GM21447 (cell line): ENCODE measurements around the gene ARL5C.
"Not testable (repeated sequence)": the region's sequence is repeated elsewhere in the genome, so short reads cannot be mapped to it uniquely, and the experiment has no call there.

Experiments
- ATAC-seq: cut with Tn5 transposase; IDR thresholded peaks from one replicate; pipeline ENCODE4 v1.9.1; 2021; ENCODE audit not compliant: unreplicated experiment

ARL5C gene

DNA sequence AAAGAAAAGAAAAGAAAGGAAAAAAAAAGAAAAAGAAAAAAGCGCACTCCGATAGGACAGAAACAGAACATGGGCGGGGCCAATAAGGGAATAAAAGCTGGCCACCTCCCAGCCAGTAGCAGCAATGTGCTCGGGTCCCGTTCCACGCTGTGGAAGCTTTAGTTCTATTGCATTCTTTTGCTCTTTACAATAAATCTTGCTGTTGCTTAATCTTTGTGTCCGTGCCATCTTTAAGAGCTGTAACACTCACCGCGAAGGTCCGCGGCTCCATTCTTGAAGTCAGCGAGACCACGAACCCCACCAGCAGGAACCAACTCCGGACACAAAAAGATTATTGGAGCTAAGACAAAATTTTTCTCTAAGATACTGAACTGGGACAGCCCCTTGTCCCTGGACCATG, 3.1 kb upstream of the ARL5C start:
- no peak for ATAC-seq

DNA sequence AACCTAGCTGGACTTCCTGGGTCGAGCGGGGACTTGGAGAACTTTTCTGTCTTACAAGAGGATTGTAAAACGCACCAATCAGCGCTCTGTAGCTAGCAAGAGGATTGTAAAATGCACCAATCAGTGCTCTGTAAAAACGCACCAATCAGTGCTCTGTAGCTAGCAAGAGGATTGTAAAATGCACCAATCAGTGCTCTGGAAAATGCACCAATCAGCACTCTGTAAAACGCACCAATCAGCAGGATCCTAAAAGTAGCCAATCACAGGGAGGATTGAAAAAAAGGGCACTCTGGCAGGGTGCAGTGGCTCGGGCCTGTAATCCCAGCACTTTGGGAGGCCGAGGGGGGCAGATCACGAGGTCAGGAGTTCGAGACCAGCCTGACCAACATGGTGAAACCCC, 2.5 kb upstream of the ARL5C start:
- not testable (repeated sequence) for ATAC-seq

DNA sequence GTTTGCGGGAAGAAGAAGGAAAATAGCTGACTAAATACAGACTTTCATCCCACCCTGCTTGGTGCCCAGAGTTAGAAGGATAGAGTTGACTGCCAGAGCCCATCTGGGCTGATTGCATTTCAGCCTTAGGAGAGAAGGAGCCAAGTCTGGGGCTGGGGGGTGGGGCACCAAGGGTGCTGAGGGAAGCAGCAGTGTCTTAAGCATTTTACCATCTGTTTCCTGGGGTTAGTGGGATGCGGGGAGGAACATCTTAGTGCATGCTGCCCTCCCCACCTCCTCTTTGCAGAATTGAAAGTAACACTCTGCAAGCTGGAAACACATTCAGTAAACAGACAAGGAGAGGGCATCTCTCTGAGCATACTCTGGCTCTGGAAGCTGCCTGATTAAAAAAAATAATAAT, 1.5 kb upstream of the ARL5C start:
- ATAC-seq: no peak

DNA sequence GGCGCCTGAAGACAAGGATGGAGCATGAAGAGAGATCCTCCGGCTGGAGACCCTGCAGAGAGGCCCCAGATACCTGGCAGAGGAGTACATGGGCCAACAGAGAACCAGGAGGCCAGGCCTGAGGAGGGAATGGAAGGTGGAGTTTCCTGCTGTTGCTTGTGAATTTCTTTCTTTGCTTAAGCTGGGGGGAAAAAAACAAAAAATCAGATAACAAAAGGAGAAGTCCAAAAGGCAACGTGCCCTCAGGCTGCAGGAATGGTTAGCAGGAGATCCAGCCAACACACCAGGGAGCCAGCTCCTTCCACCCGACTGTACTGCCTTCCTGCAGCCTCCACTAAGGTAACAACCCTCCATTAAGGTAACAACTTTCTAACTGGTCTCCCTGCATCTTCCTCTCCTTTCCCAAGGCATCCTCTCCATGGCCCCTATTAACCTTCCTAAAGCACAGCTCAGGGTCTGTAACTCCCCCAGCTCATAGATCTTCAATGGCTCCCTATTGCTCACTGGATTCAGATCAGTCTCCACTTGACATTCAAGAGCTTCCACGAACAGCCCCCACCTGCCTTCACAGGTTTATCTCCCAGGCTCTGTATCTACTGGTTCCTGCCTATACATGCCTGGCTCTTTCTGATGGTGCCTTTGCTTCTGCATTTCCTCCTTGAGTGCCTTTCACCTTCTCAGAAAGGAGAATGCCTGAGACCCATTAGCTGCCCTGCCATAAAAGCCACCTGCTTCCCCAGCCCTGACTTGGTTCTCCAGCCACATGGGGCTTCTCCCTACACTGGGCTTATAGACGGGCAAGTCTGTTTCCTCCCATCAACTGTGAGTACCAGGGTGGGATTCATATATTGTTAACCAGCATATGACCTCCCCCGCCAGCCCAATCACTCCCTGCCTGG, 725 bp upstream of the ARL5C start:
- ATAC-seq: no peak

DNA sequence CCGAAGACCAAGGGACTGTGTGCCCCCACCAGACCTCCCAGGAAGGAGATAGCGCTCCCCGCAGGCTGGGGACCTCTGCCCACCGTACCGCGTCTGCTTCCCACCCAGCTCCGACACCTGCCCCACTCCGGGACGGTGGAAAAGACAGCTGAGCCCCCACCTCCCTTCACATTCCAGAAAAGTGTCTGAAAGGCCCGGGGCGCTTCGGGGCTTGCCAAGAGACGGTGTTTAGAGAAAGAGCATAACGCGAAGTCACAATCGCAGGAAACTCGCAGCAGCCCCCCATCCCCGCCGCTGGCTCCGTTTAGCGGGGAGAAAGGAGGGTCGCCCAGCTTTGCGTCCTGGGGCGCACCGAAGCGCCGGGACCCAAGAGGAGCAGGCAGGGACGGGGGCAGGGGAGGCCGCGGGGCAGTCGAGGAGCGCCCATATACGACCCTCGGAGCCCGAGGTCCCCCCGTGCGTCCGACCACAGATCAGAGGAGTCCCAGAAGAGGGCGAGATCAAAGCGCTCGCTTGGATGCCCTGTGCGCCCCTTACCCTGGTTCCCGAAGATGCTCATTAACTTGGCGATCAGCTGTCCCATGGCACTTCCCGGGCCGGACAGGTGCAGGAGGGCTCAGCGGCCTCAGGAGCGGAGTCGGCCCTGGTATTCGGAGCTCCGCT, 652 bp downstream of the ARL5C start:
- no peak for ATAC-seq

DNA sequence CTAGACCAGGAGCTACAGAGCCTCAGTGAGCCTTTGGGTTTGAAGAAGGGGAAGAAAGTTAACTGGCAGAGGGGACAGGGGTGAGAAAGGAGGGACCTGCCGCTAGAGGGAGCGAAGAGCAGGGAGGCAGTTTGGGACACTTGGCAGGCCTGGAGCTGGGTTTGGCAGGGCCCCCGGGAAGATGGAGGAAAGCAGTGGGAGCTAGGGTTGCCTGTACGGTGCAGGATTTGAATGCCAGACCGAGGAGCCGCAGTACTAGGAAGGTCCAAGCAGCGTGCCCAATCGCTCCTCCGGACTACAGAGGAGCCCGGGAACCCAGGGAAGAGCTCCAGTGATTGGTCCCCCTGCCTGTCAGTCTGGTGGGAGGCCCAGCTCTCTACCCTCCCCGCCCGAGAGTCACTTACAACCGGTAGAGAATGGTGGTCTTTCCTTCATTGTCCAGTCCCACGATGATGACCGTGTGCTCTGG, 1.3 kb downstream of the ARL5C start:
- ATAC-seq: peak; percentile 75

DNA sequence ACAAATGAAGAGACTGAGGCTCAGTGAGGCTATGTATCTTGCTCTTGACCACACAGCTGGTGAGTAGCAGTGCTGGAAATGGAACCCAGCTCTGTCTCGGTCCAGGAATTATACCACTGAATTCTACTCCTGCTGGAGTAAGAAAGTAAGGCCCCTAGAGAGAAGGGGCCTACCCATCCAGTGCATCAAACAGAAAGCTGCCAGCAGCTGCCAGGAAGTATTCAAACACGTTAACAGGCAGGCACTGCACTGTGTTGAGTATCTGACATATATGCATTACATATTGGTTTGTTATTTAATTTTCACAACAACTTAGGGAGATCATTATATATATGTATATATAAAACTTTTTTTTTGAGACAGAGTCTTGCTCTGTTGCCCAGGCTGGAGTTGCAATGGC, 4.0 kb downstream of the ARL5C start:
- ATAC-seq: no peak

DNA sequence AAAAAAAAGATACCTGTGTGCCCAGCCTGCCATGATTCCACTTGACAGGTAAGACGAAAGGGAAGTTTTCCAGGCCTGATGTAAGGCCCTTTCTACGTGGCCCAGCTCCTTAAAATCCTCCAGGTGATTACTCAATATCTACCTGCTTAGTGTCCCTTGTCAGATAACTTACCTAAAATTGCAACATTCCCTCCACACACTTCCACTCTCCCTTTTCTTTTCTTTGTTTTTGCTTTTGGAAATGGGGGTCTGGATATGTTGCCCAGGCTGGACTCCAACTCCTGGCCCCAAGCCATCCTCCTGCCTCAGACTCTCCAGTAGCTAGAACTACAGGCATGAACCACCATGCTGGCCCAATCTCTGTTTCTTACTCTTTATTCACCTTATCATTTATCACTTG, 7.3 kb downstream of the ARL5C start:
- ATAC-seq: no peak

DNA sequence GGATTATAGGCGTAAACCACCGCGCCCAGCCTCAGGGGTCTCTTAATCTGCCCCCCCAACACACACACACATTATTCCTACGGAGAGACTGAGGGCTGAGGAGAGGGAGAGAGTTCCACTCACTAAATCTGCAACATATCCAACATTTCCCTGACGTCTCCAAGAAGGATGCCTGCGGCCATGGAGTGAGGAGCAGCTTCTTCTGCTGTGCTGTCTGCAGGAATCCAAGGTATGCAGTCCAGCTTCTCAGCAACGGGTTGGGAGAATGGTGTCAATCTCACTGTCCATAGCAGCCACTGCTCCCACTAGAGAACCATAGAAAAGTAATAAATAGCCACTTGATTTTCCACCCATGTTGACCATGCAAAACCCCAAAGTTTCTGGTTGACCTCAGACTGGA, 9.5 kb downstream of the ARL5C start:
- no peak for ATAC-seq

DNA sequence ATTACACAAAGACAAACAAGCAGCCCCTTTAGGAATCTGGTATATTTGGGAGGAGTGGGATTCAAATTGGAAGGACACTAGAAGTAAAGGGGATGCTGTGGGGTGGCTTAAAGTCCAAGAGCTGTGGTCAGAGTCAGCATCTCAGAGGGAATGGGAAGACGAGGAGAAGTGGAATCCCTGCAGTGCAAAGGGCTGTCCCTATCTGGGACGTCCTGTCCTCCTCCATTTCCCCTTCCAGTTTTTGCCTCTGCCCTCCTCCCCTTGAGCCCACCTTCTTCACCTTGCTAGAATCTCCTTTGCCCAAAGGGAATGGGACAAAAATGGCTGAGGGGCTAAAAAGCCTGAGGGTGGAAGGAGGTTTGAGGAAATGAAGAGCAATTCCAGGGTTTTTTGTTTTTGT, 10.3 kb downstream of the ARL5C start:
- ATAC-seq: no peak

DNA sequence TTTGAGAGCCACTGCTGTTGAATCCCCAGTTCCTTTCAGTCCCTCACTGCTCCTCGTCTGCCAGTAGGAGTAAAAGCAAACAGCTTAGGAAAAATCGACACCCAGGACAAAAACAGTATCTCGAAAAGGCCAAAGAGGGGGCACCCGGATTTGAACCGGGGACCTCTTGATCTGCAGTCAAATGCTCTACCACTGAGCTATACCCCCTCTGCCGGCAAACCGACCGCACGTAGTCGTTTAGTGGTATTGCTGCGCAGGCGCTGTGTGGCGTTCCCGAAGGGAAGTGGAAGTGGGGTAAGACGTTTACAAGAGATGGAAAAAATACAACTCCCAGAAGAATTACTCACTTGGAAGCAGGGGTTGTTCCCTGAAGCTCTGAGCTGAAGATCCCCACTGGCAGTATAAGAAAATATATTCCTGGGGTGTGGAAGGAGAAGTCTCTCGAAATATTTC, 12.3 kb downstream of the ARL5C start:
- peak; percentile 48 for ATAC-seq

DNA sequence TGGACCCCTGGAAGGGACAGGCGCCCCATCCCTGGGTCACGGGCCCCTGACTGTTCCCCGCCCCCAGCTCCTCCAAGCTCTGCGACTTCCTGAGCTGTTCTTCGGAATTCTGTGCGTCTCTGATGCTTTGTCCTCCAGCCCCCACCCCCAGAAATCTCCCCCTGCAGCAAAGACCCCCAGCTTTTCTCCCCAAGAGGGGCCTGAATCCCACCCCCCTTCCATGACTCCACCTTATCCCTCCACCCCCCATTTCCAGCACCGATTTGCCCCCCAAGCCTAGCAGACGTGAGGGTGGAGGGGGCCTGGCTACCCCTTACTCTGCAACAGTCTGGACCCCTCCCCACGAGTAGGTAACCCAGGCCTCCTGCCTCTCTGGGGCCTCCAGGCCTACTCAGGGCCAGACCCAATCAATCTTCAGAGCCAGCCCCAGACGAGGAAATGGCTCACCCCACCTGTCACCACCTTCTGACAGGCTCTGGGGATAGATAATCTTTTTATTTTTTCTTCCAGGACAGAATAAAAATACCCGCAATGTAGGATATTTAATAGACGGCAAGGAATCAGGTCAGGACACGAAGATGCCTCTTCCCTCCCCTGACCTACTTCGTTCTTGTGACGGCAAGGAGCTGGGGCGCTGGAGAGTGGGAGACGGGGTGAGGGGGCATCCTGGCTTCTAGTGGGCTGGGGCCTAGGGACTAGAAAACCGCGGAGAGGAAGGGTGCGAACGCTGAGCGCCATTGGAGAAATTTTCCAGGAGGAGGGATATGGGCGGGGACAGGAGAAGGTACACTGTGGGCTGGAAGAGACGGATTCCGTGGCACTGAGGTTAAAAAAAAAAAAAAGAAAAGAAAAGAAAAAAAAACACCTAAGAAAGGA, 13.8 kb downstream of the ARL5C start:
- no peak for ATAC-seq

DNA sequence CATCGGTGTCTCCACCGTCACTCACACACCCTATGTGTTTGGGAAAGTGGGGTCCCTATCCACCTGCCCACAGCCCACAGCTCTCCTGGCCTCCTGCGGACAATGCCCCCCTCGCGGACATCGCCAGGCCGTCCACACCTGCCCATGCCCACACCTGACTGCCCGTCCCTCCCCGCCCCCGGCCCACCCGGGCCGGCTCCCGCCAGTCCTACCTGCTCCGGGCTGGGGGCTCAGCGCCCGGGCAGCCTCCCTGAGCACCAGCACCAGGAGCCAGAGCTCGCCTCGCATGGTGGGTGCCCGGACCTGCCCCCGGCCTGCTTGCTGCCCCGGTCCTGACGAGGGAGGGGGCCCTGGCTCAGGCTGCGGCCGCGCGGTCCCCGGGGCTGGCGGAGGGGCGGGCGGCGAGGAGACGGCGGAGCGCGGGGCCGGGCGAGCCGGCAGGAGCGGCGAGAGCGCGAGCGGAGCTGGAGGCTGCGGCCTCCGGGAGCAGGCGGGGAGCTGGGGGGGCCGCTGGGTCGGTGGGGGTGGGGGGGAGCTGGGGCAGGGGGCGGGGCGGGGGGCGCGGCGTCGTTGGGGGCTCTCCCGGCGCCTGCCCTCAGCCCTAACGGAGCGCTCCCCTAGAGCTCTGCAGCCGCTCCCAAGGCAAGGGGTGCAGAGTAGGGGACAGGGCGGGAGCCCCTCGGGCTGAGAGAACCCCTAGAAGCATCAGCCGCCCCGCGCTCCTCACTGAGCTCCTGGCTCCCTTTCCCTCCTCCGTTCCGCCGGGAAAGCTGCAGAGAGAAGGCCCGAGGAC, 14.6 kb downstream of the ARL5C start, which contains the start of gene PLXDC1:
Gene PLXDC1, minus strand, starts transcription at position 488 of the 793 bp plus-strand sequence. Its CDS starts 200 bp downstream, at position 288.
- no peak for ATAC-seq

DNA sequence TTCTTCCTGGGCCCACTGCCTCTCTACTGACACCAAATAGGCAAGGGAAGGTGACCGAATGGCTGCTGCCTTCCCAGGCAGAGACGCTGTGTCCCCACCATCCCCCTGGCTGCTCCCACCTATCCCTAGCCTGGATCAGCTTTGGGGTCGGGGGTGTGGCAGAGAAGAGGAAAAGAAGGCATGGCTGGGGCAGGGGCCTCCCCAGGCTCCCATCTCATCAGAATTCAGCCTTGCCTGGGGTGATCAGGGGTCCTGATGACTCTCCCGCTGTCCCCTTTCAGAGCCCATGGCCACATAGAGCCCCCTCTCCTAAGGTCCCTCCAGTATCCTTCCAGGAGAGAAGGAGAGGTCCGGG, 15.2 kb downstream of the ARL5C start:
- no peak for ATAC-seq

DNA sequence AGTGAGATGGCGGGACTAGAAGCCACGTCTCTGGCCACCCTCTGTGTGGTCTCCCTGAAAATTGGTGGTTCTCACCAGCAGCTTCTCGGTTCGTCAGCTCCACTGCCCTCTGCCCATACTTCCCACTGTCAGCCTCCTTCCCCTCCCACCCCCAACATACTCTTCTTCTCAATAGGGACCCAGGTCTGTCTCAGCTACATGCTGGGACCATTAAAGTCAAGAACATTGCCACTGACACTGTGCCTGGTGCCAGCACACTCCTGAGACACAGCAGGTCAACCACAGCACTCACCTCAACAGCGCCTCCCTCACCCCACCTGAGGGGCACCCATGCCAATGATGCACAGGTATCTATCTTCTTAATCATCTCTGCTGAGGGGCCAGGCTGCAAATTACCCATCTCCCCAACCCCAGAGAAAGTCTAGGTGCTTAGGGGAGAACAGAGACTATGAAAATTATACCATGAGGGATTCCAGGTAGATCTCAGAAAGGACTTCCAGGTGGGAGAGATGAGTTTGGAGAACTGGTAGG, 15.8 kb downstream of the ARL5C start:
- ATAC-seq: no peak

DNA sequence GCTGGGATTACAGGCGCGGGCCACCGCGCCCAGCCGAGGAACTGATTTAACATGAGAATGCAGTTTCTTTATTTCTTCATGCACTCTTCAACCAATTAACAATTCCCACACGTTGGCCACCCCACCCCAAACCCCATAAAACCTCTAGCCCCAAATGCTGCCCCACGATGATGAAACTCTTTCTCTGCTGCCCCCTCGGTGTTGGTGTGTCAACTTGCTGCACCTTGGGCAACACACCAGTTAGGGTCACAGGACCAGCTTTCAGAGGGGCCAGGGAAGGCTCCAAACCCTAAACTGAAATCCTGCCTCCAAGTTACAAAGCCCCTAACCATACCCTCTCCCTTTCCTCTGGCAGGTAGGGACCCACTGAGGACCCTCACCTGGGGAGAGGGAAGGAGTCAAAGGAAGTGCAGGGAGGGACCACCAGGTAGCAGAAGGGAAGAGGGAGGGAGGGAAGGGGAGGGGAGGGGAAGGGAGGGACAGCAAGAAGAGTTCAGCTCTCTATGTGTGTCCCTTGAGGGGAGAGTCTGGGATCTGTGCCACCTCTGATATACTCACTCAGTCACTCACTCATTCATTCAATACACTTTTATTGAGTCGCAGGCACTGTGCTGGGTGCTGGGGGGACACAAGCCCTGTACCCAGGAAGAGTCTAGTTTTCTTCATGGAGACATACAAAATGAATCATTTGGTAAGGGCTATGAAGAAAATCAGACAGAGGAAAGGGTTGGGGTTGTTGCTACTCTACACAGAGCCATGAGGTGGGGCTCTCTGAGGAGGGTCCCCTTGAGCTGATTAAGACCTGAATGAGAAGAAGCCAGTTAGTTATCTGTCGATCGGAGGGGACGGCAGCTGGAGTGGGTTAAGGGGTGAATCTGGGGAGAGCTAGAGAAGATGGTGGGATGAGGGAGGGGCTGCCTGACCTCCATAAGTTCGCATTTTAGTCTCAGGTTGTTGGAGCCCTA, 18.5 kb downstream of the ARL5C start:
- ATAC-seq: no peak

DNA sequence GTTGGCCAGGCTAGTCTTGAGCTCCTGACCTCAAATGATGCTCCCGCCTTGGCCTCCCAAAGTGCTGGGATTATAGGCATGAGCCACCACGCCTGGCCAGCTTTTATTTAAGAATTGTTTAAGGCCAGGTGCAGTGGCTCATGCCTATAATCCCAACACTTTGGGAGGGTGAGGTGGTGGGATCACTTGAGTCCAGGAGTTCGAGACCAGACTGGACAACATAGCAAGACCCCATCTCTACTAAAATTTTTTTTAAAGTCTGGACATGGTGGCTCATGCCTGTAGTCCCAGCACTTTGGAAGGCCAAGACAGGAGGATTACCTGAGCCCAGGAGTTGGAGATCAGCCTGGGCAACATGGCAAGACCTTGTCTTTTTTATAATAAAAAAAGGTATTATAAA, 19.7 kb downstream of the ARL5C start:
- no peak for ATAC-seq

DNA sequence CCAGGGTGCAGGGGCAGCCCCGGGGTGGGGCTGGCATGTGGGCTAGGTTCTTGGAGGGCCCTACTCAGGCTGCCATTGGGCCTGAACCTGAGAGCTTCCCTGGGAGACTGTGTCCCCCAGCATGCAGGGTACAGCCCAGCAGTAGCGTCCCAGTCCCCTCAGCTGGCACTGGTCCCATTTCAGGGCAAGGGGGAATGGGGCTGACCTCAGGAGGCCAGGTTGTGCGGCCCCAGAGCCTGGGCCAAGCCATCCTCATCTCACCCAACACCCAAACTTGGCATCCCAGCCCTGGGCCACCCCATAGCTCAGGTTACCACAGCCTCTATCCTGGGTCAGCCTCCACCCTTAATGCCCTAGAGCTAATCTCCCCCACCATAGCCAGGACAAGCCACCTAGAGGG, 20.8 kb downstream of the ARL5C start:
- no peak for ATAC-seq

DNA sequence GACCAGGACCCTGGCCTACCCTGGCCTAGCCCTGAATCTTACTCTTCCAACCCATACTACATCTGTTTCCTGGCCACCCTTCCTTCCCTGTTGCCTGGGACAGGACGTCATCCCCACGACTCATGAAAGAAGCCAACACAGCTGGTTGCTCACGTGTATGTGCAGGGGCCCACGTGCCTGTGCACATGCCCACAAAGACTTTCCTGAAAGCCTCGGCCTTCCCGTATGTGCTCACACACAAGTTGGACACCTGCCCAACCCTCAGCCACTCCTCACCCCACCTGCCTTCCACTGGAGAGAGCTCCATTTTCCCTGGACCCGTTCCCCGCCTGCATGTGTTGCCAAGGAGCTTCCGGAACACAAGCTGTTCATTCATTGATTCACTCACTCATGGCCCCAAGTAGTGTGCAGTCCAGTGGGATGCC, 21.5 kb downstream of the ARL5C start:
- no peak for ATAC-seq
